ENCODE data around the gene LRRN2. TPM values are rescaled to one million over a fixed set of nuclear protein-coding genes. Genes with fewer than 3 reads are reported as not detected.

Gene LRRN2
- total RNA-seq, 1 experiment from 2014 or later = 5.8 TPM

DNA sequence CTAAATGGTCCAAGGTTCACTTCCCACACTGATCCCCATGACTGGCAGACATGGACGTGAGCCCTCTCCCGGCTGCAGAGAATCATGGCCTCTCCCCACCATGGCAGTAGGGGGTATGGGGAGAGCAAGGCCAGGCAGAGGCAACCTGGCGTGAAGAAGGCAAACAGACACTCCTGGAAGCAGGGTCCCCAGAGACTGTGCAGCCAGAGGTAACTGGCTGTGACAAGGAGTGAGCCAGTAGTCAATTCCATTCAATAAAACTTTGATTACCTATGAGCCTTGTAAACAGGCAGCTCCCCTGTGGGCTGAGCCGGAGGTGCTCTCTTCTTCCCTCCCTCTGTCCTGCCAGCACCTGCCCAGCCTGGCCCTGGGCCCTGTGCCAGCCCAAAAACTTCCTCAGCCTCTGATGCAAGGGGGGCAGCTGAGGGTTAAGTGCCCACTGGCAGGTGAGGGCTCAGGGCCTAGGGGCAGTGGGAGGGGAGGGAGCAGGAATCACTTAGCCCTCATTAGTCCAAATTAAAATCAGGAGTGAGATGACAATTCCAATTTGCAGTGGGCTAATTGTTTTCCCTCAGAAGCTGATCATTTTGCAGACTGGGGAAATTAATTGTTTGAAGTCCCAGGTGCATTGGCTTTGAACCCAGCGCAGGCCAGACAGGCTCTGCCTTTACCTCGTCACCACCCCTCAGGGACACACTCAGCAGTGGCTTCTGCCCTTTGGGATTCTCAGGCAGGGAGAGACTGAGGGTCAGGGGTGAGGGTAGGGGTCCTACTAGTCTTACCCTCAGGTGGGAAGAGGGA is 35.6 kb downstream of the LRRN2 start:
- no peak overlapping the region for H3K27ac ChIP-seq (ENCODE audit: insufficient read length, low read depth, low read length)
- H3K9ac ChIP-seq (ENCODE audit: extremely low read depth, insufficient read length, low read length) = no peak overlapping the region
- H3T11ph ChIP-seq (ENCODE audit: low read length) = no peak overlapping the region
- H4K91ac ChIP-seq (ENCODE audit: insufficient read length, low read depth, low read length) = no peak overlapping the region
- no peak overlapping the region for H3K4me2 ChIP-seq (ENCODE audit: insufficient read depth, insufficient read length, low read length)
- WGBS (ENCODE audit: extremely low coverage, insufficient read length, low lambda C conversion rate) = no CpG with 5 or more reads among the region's 6 CpGs
- no peak overlapping the region for H2BK12ac ChIP-seq (ENCODE audit: insufficient read length, low read depth, low read length)
- no peak for DNase-seq
- H2BK15ac ChIP-seq (ENCODE audit: low read depth, low read length) = no peak overlapping the region
- H3K56ac ChIP-seq (ENCODE audit: insufficient read length, low read depth, low read length) = no peak overlapping the region
- no peak overlapping the region for H2BK5ac ChIP-seq (ENCODE audit: insufficient read length, low read length)
- H3K4me1 ChIP-seq (ENCODE audit: insufficient read depth, low read length) = peaks cover 10% of the 10 kb centered on the region; the same call in 1 of the 2 replicates
- H3K79me1 ChIP-seq (ENCODE audit: insufficient read depth, low read depth, low read length, poor library complexity, severe bottlenecking) = no peaks in the 10 kb centered on the region
- H4K20me1 ChIP-seq (ENCODE audit: control insufficient read depth, insufficient read depth, insufficient read length) = no peaks in the 10 kb centered on the region
- H4K5ac ChIP-seq (ENCODE audit: insufficient read length, low read depth, low read length) = no peak overlapping the region
- Mint-ChIP-seq H3K9me3 (no peaks in the 10 kb centered on the region), H3K27ac (no peak overlapping the region), H3K27me3 (ENCODE audit: low read depth) (peaks cover 20% of the 10 kb centered on the region), H3K4me3 (no peak overlapping the region), H3K36me3 (ENCODE audit: insufficient read depth in 1 of 3, low read depth in 3 of 3) (no peaks in the 10 kb centered on the region; a peak in 1 of 7 replicates), H3K4me1 (peaks cover 42 to 49% of the 10 kb centered on the region in 2 experiments)
- no peak overlapping the region for H3K18ac ChIP-seq (ENCODE audit: insufficient read length, low read depth, low read length)
- H3K14ac ChIP-seq (ENCODE audit: insufficient read depth, low read length) = no peak overlapping the region
- H3K23me2 ChIP-seq (ENCODE audit: insufficient read length, low read depth, low read length, poor library complexity, severe bottlenecking) = no peaks in the 10 kb centered on the region
- H3K23ac ChIP-seq (ENCODE audit: insufficient read length, low read depth, low read length) = no peak overlapping the region
- H2AK5ac ChIP-seq (ENCODE audit: insufficient read length, low read length) = no peak overlapping the region
- TF ChIP-seq, protein P1, sequence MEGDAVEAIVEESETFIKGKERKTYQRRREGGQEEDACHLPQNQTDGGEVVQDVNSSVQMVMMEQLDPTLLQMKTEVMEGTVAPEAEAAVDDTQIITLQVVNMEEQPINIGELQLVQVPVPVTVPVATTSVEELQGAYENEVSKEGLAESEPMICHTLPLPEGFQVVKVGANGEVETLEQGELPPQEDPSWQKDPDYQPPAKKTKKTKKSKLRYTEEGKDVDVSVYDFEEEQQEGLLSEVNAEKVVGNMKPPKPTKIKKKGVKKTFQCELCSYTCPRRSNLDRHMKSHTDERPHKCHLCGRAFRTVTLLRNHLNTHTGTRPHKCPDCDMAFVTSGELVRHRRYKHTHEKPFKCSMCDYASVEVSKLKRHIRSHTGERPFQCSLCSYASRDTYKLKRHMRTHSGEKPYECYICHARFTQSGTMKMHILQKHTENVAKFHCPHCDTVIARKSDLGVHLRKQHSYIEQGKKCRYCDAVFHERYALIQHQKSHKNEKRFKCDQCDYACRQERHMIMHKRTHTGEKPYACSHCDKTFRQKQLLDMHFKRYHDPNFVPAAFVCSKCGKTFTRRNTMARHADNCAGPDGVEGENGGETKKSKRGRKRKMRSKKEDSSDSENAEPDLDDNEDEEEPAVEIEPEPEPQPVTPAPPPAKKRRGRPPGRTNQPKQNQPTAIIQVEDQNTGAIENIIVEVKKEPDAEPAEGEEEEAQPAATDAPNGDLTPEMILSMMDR (conservative IDR thresholded peaks at IDR 0.05) = no peak
- no peak overlapping the region for H2AFZ ChIP-seq (ENCODE audit: low read length)
- H2BK20ac ChIP-seq (ENCODE audit: low read depth, low read length, poor library complexity, severe bottlenecking) = no peak overlapping the region
- H2BK120ac ChIP-seq (ENCODE audit: low read depth, low read length, poor library complexity, severe bottlenecking) = no peak overlapping the region
- no peak overlapping the region for H4K8ac ChIP-seq (replicated peaks; ENCODE audit: insufficient read length, low read depth, low read length)
- no peaks in the 10 kb centered on the region for H3K79me2 ChIP-seq (ENCODE audit: insufficient read depth, low read length)
- H3K27me3 ChIP-seq (ENCODE audit: insufficient read depth, low read length) = no peaks in the 10 kb centered on the region
- no peak overlapping the region for H3K4ac ChIP-seq (ENCODE audit: low read depth, low read length)
- no peaks in the 10 kb centered on the region for H3K9me3 ChIP-seq (ENCODE audit: control insufficient read depth, low read depth, low read length)
